HCT116 (cell line): ENCODE data around the gene TEX2. TPM values are rescaled to one million over a fixed set of nuclear protein-coding genes. Genes with fewer than 3 reads are reported as not detected.

Source experiments
- ATAC-seq: fragments of 200-7000 bp; cut with Tn5 transposase; 2 replicates; pipeline ENCODE4 v1.9.1; 2020; ENCODE audit warnings: mild to moderate bottlenecking, moderate library complexity
- BruUV-seq: library from RNA; stranded (reverse); fragments of 400-500 nt; replicated peaks from 2 replicates; lab custom pipeline; 2021; lab: Mats Ljungman, UMichigan
- CTCF ChIA-PET: fragments of 300-600 bp; sonication (Branson Sonifier 250); formaldehyde crosslinking; loops from one replicate; lab custom pipeline; 2021; ENCODE audit warnings: antibody characterized with exemption; lab: Charles Lee
- POLR2A ChIA-PET: fragments of 300-600, 350-600 bp; sonication (Branson Sonifier 250); formaldehyde crosslinking; loops from one replicate; lab custom pipeline; 2021; ENCODE audit warnings: antibody characterized with exemption; lab: Charles Lee
- RAD21 ChIA-PET, 2 experiments: fragments of 300-600 bp; sonication (Branson Sonifier 250); formaldehyde crosslinking; loops; one replicate each; lab custom pipeline; 2023; ENCODE audit warnings: low total read pairs in 2 of 2; ENCODE audit not compliant: uncharacterized antibody in 2 of 2, unreplicated experiment in 2 of 2, low non-redundant PET in 1 of 2; lab: Charles Lee
- DNase-seq: peaks from one replicate; pipeline ENCODE4 v3.0.0-alpha.2; 2010; ENCODE audit warnings: low read depth, low spot score
- H2AFZ ChIP-seq: fragments of 200-600 bp; shearing (Covaris generic), sonication (generic); 2 replicates; pipeline ENCODE4 v1.6.1; 2017; ENCODE audit warnings: low read depth, mixed run types, mixed read lengths, antibody characterized with exemption, low read length; ENCODE audit not compliant: poor library complexity, severe bottlenecking
- H3K27ac ChIP-seq: 2 replicates; pipeline ENCODE4 v1.5.1; 2012; ENCODE audit warnings: low read depth, low read length
- H3K27me3 ChIP-seq: fragments of 200-600 bp; sonication (generic); 2 replicates; pipeline ENCODE4 v1.6.1; 2016; ENCODE audit warnings: mixed run types, low read length, mixed read lengths; ENCODE audit not compliant: insufficient read depth
- H3K36me3 ChIP-seq, 2 experiments: fragments of 200-500 bp in 1 of 2; fragments of 200-600 bp in 1 of 2; sonication (Bioruptor generic) in 1 of 2; sonication (generic) in 1 of 2; 2 replicates each; pipeline versions ENCODE4 v1.5.1 to v1.6.1; 2014 to 2016; ENCODE audit warnings: low read length in 2 of 2, inconsistent platforms in 1 of 2, mixed read lengths in 1 of 2, mixed run types in 1 of 2; ENCODE audit not compliant: insufficient read depth in 2 of 2, control insufficient read depth in 1 of 2
- H3K4me1 ChIP-seq, 2 experiments: fragments of 200-600 bp in 1 of 2; sonication (generic) in 1 of 2; 2 replicates each; pipeline versions ENCODE4 v1.5.1 to v1.6.1; 2012 to 2017; ENCODE audit warnings: low read length in 2 of 2, inconsistent platforms in 1 of 2, mild to moderate bottlenecking in 1 of 2, mixed read lengths in 1 of 2, mixed run types in 1 of 2, moderate library complexity in 1 of 2; ENCODE audit not compliant: insufficient read depth in 2 of 2, control insufficient read depth in 1 of 2
- H3K4me2 ChIP-seq: fragments of 200-600 bp; sonication (generic); 2 replicates; pipeline ENCODE4 v1.6.1; 2017; ENCODE audit warnings: mixed run types, low read length, mixed read lengths
- H3K4me3 ChIP-seq, 2 experiments: fragments of 200-600 bp in 1 of 2; sonication (generic) in 1 of 2; replicated peaks in 1 of 2; 2 replicates each; pipeline ENCODE4 v1.5.1; 2011 to 2016; ENCODE audit warnings: low read length in 2 of 2, control low read depth in 1 of 2, low read depth in 1 of 2, mild to moderate bottlenecking in 1 of 2, mixed read lengths in 1 of 2, mixed run types in 1 of 2
- H3K79me2 ChIP-seq: fragments of 200-600 bp; sonication (generic); 2 replicates; pipeline ENCODE4 v1.6.1; 2017; ENCODE audit warnings: mild to moderate bottlenecking, mixed run types, low read length, moderate library complexity, mixed read lengths; ENCODE audit not compliant: insufficient read depth
- H3K9ac ChIP-seq: fragments of 200-600 bp; sonication (generic); 2 replicates; pipeline ENCODE4 v1.6.1; 2016; ENCODE audit warnings: low read length, mixed read lengths
- H3K9me2 ChIP-seq: fragments of 200-600 bp; sonication (generic), shearing (Covaris generic); 2 replicates; pipeline ENCODE4 v1.6.1; 2017; ENCODE audit warnings: mixed run types, mild to moderate bottlenecking, moderate library complexity; ENCODE audit not compliant: insufficient read depth
- H3K9me3 ChIP-seq, 2 experiments: fragments of 200-500 bp in 1 of 2; fragments of 200-600 bp in 1 of 2; sonication (Bioruptor generic) in 1 of 2; sonication (generic) in 1 of 2; 2 replicates each; pipeline ENCODE4 v1.6.1; 2014 to 2017; ENCODE audit warnings: low read length in 2 of 2, mixed read lengths in 2 of 2, inconsistent platforms in 1 of 2, low read depth in 1 of 2, mild to moderate bottlenecking in 1 of 2, mixed run types in 1 of 2, moderate library complexity in 1 of 2; ENCODE audit not compliant: control insufficient read depth in 1 of 2, insufficient read depth in 1 of 2
- H4K20me1 ChIP-seq: fragments of 200-600 bp; sonication (generic), shearing (Covaris generic); 2 replicates; pipeline ENCODE4 v1.6.1; 2017; ENCODE audit warnings: mixed run types, mild to moderate bottlenecking, moderate library complexity; ENCODE audit not compliant: insufficient read depth
- ATF3 ChIP-seq: IDR thresholded peaks from 2 replicates; pipeline ENCODE4 v1.6.1; 2012
- CEBPB ChIP-seq: IDR thresholded peaks from 2 replicates; pipeline ENCODE4 v1.6.1; 2012; ENCODE audit warnings: low read depth
- CTCF ChIP-seq, 3 experiments: fragments of 200-600 bp in 1 of 3; sonication (generic) in 1 of 3; IDR thresholded peaks in 2 of 3; conservative IDR thresholded peaks in 1 of 3; 2 replicates each; pipeline ENCODE4 v1.5.1; 2012 to 2017; ENCODE audit warnings: low read depth in 2 of 3, low read length in 2 of 3, antibody characterized with exemption in 1 of 3, borderline replicate concordance in 1 of 3, control low read depth in 1 of 3, mild to moderate bottlenecking in 1 of 3, mixed read lengths in 1 of 3, mixed run types in 1 of 3, moderate library complexity in 1 of 3; ENCODE audit not compliant: insufficient read depth in 1 of 3
- EGR1 ChIP-seq: IDR thresholded peaks from 2 replicates; pipeline ENCODE4 v1.6.1; 2012; ENCODE audit warnings: low read depth
- EZH2 ChIP-seq: fragments of 200-600 bp; sonication (generic); IDR thresholded peaks from 2 replicates; pipeline ENCODE4 v1.6.1; 2017; ENCODE audit warnings: antibody characterized with exemption, mixed run types
- EZH2phosphoT487 ChIP-seq: fragments of 200-600 bp; IDR thresholded peaks from 2 replicates; pipeline ENCODE4 v1.6.1; 2018; ENCODE audit warnings: antibody characterized with exemption, borderline replicate concordance
- FOSL1 ChIP-seq: IDR thresholded peaks from 2 replicates; pipeline ENCODE4 v1.6.1; 2012; ENCODE audit warnings: low read depth
- JUND ChIP-seq: IDR thresholded peaks from 2 replicates; pipeline ENCODE4 v1.6.1; 2012
- POLR2A ChIP-seq: IDR thresholded peaks from 2 replicates; pipeline ENCODE4 v1.7.0; 2011; ENCODE audit warnings: borderline replicate concordance; ENCODE audit not compliant: insufficient read depth, insufficient read length; ENCODE audit errors: extremely low read depth
- POLR2AphosphoS5 ChIP-seq: IDR thresholded peaks from 2 replicates; pipeline ENCODE4 v1.6.1; 2011; ENCODE audit warnings: mild to moderate bottlenecking, low read depth, low read length, moderate library complexity
- RAD21 ChIP-seq: IDR thresholded peaks from 2 replicates; pipeline ENCODE4 v1.6.1; 2012; ENCODE audit warnings: low read depth, mild to moderate bottlenecking
- REST ChIP-seq: IDR thresholded peaks from 2 replicates; pipeline ENCODE4 v1.6.1; 2012; ENCODE audit warnings: low read depth
- SP1 ChIP-seq: IDR thresholded peaks from 2 replicates; pipeline ENCODE4 v1.6.1; 2012; ENCODE audit warnings: low read depth
- SRF ChIP-seq: IDR thresholded peaks from 2 replicates; pipeline ENCODE4 v1.6.1; 2012; ENCODE audit warnings: low read depth
- TCF7L2 ChIP-seq: IDR thresholded peaks from 2 replicates; pipeline ENCODE4 v1.7.0; 2011; ENCODE audit warnings: borderline replicate concordance, inconsistent platforms; ENCODE audit not compliant: insufficient read depth, insufficient read length; ENCODE audit errors: extremely low read depth
- YY1 ChIP-seq: IDR thresholded peaks from 2 replicates; pipeline ENCODE4 v1.6.1; 2011; ENCODE audit warnings: low read length, low read depth, moderate library complexity, mild to moderate bottlenecking; ENCODE audit not compliant: insufficient replicate concordance; ENCODE audit errors: extremely low read depth
- ZBTB33 ChIP-seq: IDR thresholded peaks from 2 replicates; pipeline ENCODE4 v1.6.1; 2011; ENCODE audit warnings: mild to moderate bottlenecking, low read length, moderate library complexity; ENCODE audit not compliant: insufficient replicate concordance; ENCODE audit errors: extremely low read depth
- ZFX ChIP-seq: fragments of 450-650 bp; IDR thresholded peaks from 2 replicates; pipeline ENCODE4 v1.6.1; 2017
- ZNF274 ChIP-seq: fragments of 200-500 bp; sonication (Bioruptor generic); IDR thresholded peaks from 2 replicates; pipeline ENCODE4 v1.6.1; 2014; ENCODE audit warnings: mild to moderate bottlenecking, low read depth, low read length, inconsistent platforms
- intact Hi-C: fragments of 100-400 bp; cut with micrococcal nuclease; formaldehyde crosslinking; loops from 2 replicates; pipeline ENCODE4 v1.10.0; 2022
- total RNA-seq: library from RNA; stranded (reverse); gene quantifications from one replicate; pipeline ENCODE4 v1.2.1, GENCODE V29; 2021; ENCODE audit not compliant: unreplicated experiment

TEX2 gene
- total RNA-seq, 1 experiment from 2014 or later: 24.6 TPM

GRCh38 chr17:64270885-64271284, 7.8 kb upstream of the TEX2 start:
- no TSS peak for BruUV-seq
- H2AFZ ChIP-seq: no peak overlapping the region
- H4K20me1 ChIP-seq: no peaks in the 10 kb centered on the region
- H3K9ac ChIP-seq: no peak overlapping the region
- no peak for DNase-seq
- CTCF ChIA-PET: interaction anchor here (0.8 to 1.4 kb wide), 2 partner anchors 137 to 245 kb away, joined by 3 to 4 read pairs; no protein-coding TSS in a partner anchor
- intact Hi-C loops: no loop called here
- RAD21 ChIA-PET: no interaction called here
- no peak overlapping the region for H3K4me2 ChIP-seq
- peaks cover 0 to 9% of the 10 kb centered on the region in 2 experiments; a peak in 1 of 4 replicates for H3K9me3 ChIP-seq
- 0 out of 2 replicates have a peak, but pooled peaks cover 3% of the 10 kb centered on the region for H3K27me3 ChIP-seq
- no peaks in the 10 kb centered on the region for H3K79me2 ChIP-seq
- no peak overlapping the region for H3K4me3 ChIP-seq
- H3K27ac ChIP-seq: no peak overlapping the region
- no peaks in the 10 kb centered on the region for H3K4me1 ChIP-seq
- H3K9me2 ChIP-seq: no peaks in the 10 kb centered on the region
- TF ChIP-seq EZH2phosphoT487 (no peak), SRF (no peak), CEBPB (no peak), JUND (no peak), FOSL1 (no peak), ATF3 (no peak), ZFX (no peak), YY1 (no peak), POLR2A (no peak), REST (no peak), CTCF (IDR thresholded peaks at IDR 0.05 in 2 of 3, conservative IDR thresholded peaks at IDR 0.05 in 1 of 3; ENCODE audit: borderline replicate concordance in 1 of 3, insufficient read depth in 1 of 3, low read depth in 2 of 3, low read length in 2 of 3) (no peak), RAD21 (no peak), EZH2 (no peak), ZBTB33 (no peak), POLR2AphosphoS5 (no peak), SP1 (no peak), TCF7L2 (no peak), EGR1 (no peak), ZNF274 (no peak)
- TF ChIP-seq, all 23 proteins: peak for 0
- POLR2A ChIA-PET: no interaction called here
- H3K36me3 ChIP-seq: no peaks in the 10 kb centered on the region
- ATAC-seq: no peak
